Urothelium cell line (cell line): ENCODE results near the gene PDE6B.

Experiments
- DNase-seq: peaks from one replicate; pipeline ENCODE4 v3.0.0; 2011; ENCODE audit warnings: low spot score, mixed read lengths
- FAIRE-seq: peaks from 2 replicates; lab custom pipeline; 2011; peaks lifted over from hg19 to GRCh38; lab: Jason Lieb, UNC

The PDE6B gene

GRCh38 chr4:717601-718320 is 92.4 kb downstream of the PDE6B start:
- no peak for DNase-seq
- FAIRE-seq = no peak

- DNase-seq (no peak), FAIRE-seq (no peak)
Observed at GRCh38 chr4:718460-718859, 93.1 kb downstream of the PDE6B start.
